Mesendoderm (in vitro differentiated cells): Measurements from ENCODE around the gene GBGT1.

Experiments used
- DNase-seq: peaks from one replicate; pipeline ENCODE4 v3.0.0; 2013
- H2AK5ac ChIP-seq: 2 replicates; pipeline ENCODE4 v1.6.1; 2013; ENCODE audit warnings: low read length, inconsistent platforms
- H2BK120ac ChIP-seq: 2 replicates; pipeline ENCODE4 v1.6.1; 2013; ENCODE audit warnings: low read depth, mild to moderate bottlenecking, low read length, moderate library complexity, mixed read lengths
- H2BK15ac ChIP-seq: replicated peaks from 2 replicates; pipeline ENCODE4 v1.6.1; 2013; ENCODE audit warnings: low read depth, mild to moderate bottlenecking, moderate library complexity
- H2BK5ac ChIP-seq: 2 replicates; pipeline ENCODE4 v1.6.1; 2013; ENCODE audit warnings: low read length, inconsistent platforms
- H3K18ac ChIP-seq: 2 replicates; pipeline ENCODE4 v1.6.1; 2013; ENCODE audit warnings: mild to moderate bottlenecking, low read length, mixed read lengths
- H3K23ac ChIP-seq: one replicate; pipeline ENCODE4 v1.6.1; 2013; ENCODE audit warnings: low read length
- H3K27ac ChIP-seq: 2 replicates; pipeline ENCODE4 v1.5.1; 2013; ENCODE audit warnings: low read depth, mild to moderate bottlenecking, inconsistent platforms, low read length, moderate library complexity
- H3K27me3 ChIP-seq: 2 replicates; pipeline ENCODE4 v1.6.1; 2013; ENCODE audit warnings: low read length, control low read depth, mild to moderate bottlenecking, inconsistent platforms; ENCODE audit not compliant: insufficient read depth, poor library complexity
- H3K36me3 ChIP-seq: 2 replicates; pipeline ENCODE4 v1.6.1; 2013; ENCODE audit warnings: low read length, inconsistent platforms; ENCODE audit not compliant: control insufficient read depth, insufficient read depth
- H3K4ac ChIP-seq: one replicate; pipeline ENCODE4 v1.6.1; 2013; ENCODE audit warnings: low read depth, mild to moderate bottlenecking, low read length, moderate library complexity
- H3K4me1 ChIP-seq: 2 replicates; pipeline ENCODE4 v1.6.1; 2013; ENCODE audit warnings: low read depth, low read length, inconsistent platforms; ENCODE audit not compliant: control insufficient read depth
- H3K4me2 ChIP-seq: 2 replicates; pipeline ENCODE4 v1.6.1; 2013; ENCODE audit warnings: low read length
- H3K4me3 ChIP-seq: 2 replicates; pipeline ENCODE4 v1.5.1; 2013; ENCODE audit warnings: mild to moderate bottlenecking, low read length
- H3K56ac ChIP-seq: one replicate; pipeline ENCODE4 v1.6.1; 2013; ENCODE audit warnings: low read length
- H3K79me1 ChIP-seq: 2 replicates; pipeline ENCODE4 v1.6.1; 2013; ENCODE audit warnings: low read length, inconsistent platforms
- H3K79me2 ChIP-seq: 2 replicates; pipeline ENCODE4 v1.6.1; 2013; ENCODE audit warnings: mild to moderate bottlenecking, low read length; ENCODE audit not compliant: control insufficient read depth, insufficient read depth
- H3K9ac ChIP-seq: 2 replicates; pipeline ENCODE4 v1.6.1; 2013; ENCODE audit warnings: low read length, inconsistent platforms
- H4K5ac ChIP-seq: one replicate; pipeline ENCODE4 v1.6.1; 2013; ENCODE audit warnings: low read length
- H4K8ac ChIP-seq: one replicate; pipeline ENCODE4 v1.6.1; 2013; ENCODE audit warnings: low read depth, mild to moderate bottlenecking, control low read depth, low read length, moderate library complexity
- WGBS: extraction: QIAGEN DNeasy Blood & Tissue Kit; methylation state at CpG from one replicate; pipeline ENCODE4 v1.1.7; 2013; ENCODE audit warnings: low lambda C conversion rate, missing lambda C conversion rate; ENCODE audit not compliant: insufficient coverage; ENCODE audit errors: extremely low coverage; 5-methylcytosine and 5-hydroxymethylcytosine counted together

The GBGT1 gene

DNA sequence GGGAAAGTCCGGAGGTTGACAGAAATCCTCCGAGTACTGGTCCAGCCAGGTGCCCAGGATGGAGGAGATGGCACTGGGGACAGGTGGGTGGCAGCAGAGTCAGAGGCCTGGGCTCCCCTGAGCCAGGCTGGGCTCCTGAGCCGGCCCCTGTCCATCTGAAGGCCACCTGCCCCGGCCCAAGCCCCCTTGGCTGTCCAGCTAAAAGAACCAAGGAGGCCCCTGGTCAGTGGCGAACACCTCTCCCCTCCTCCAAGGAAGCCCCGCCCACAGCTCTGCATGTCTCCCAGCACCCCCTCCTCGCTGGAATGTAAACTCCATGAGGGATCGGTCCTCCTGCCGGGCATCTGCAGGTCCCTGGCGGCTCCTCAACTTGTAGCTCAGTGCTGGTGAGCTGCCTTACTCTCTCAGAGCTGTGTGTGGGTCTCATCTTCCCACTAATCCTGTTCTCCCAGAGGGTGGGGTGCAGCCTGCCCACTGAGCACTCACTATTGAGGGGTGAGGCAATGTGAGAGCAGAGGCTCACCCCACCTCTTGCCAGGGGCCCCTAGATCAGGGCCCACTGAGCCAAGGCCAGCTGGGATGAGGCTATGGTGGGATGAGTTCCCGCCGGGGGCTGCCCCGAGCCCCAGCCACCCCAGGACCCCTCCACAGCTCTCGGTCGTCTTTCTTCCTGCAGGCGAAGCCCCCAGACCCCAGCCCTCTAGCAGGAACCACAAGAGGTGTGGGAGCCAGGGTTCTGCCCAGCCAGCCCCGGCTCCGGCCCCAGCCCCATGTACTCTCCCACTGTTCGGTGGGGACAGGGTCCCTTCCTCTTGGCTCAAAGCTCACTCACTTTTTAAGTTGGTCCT, 54.7 kb downstream of the GBGT1 start:
- H3K4me2 ChIP-seq, result no peak overlapping the region
- no peak overlapping the region for H3K56ac ChIP-seq
- H3K27ac ChIP-seq, result no peak overlapping the region
- H3K79me1 ChIP-seq, result no peaks in the 10 kb centered on the region
- no peak overlapping the region for H3K4ac ChIP-seq
- peaks cover 2% of the 10 kb centered on the region for H3K36me3 ChIP-seq
- no peak overlapping the region for H3K9ac ChIP-seq
- no peak overlapping the region for H3K18ac ChIP-seq
- no peak overlapping the region for H2AK5ac ChIP-seq
- no peak for DNase-seq
- H3K4me3 ChIP-seq, result no peak overlapping the region
- no peak overlapping the region for H3K23ac ChIP-seq
- no peaks in the 10 kb centered on the region for H3K27me3 ChIP-seq
- H2BK120ac ChIP-seq, result no peak overlapping the region
- H2BK15ac ChIP-seq, result no peak overlapping the region
- no peaks in the 10 kb centered on the region for H3K4me1 ChIP-seq
- no peak overlapping the region for H2BK5ac ChIP-seq
- H4K5ac ChIP-seq, result no peak overlapping the region
- no peaks in the 10 kb centered on the region for H3K79me2 ChIP-seq
- no CpG with 5 or more reads among the region's 19 CpGs for WGBS
- no peak overlapping the region for H4K8ac ChIP-seq

DNA sequence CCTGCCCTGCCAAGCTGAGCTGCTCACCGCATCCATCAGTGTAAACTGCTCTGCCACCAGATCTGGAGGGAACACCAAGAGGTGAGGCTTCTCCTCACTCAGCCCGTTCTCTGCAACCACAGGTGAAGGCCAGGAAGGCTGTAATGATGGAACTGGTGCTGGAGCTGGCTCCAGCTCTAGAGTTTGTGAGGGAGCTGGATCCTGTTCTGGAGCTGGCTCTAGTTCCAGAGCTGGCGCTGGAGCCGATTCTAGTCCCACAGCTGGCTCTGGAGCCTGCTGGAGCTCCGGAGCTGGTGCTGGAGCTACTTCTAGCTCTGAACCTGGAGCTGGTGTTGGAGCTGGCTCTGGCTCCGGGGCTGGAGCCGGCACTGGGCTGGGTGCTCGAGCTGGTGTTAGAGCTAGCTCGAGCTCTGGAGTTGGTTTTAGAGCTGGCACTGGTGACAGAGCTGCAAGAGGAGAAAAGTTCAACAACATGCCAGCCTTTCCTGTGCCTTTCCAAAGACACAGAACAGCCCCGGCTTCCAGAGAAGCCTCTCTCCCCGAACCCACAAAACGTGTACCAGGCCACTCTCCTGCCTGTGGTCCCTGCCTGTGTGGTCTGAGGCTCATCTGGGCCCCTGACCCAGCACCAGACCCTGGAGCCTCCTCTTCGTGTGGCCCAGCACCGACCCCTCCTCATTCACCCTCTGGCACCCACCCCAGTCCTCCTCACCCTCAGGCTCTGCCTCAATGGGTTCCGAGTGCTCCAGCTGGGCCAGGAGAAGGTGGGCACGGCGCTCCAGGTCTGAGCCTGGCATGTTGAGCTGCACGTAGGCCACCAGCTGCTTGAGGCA, 55.5 kb downstream of the GBGT1 start:
- H3K79me2 ChIP-seq, result no peaks in the 10 kb centered on the region
- H3K4me2 ChIP-seq, result no peak overlapping the region
- no CpG with 5 or more reads among the region's 18 CpGs for WGBS
- no peak overlapping the region for H3K27ac ChIP-seq
- H3K18ac ChIP-seq, result no peak overlapping the region
- H3K23ac ChIP-seq, result no peak overlapping the region
- no peak overlapping the region for H3K9ac ChIP-seq
- no peak for DNase-seq
- H3K4ac ChIP-seq, result no peak overlapping the region
- no peaks in the 10 kb centered on the region for H3K4me1 ChIP-seq
- no peak overlapping the region for H2BK15ac ChIP-seq
- H3K79me1 ChIP-seq, result no peaks in the 10 kb centered on the region
- no peak overlapping the region for H2BK120ac ChIP-seq
- no peak overlapping the region for H4K5ac ChIP-seq
- no peak overlapping the region for H4K8ac ChIP-seq
- H3K56ac ChIP-seq, result no peak overlapping the region
- H2BK5ac ChIP-seq, result no peak overlapping the region
- no peak overlapping the region for H2AK5ac ChIP-seq
- no peaks in the 10 kb centered on the region for H3K27me3 ChIP-seq
- H3K4me3 ChIP-seq, result no peak overlapping the region
- peaks cover 2% of the 10 kb centered on the region for H3K36me3 ChIP-seq

DNA sequence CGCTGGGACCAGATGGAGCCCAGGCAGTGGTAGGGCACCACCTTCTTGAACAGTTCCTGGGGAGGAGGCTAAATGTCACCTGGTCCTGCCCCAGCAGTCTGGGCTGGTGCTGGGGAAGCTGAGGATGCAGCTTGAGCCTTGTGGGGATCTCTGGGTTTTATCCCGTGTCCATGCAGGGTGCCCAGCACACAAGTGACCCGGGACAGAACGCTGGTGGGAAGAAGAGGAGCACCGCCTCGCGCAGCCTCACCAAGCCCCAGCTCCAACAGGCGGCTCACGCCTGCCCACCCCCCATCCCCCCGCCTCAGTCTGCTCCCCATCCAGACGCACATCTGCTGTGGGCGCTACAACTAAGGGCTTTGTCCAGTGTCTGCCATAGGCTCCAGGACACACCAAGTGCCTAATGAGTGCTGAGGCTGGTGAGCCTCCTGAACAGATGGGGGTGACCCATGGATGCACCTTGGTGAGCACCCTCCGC, 56.4 kb downstream of the GBGT1 start:
- Histone ChIP-seq H2AK5ac (no peak overlapping the region), H3K4me3 (no peak overlapping the region), H3K18ac (no peak overlapping the region), H3K27me3 (no peaks in the 10 kb centered on the region), H3K79me2 (no peaks in the 10 kb centered on the region), H3K4me2 (no peak overlapping the region), H2BK120ac (no peak overlapping the region), H2BK15ac (no peak overlapping the region), H2BK5ac (no peak overlapping the region), H3K4me1 (no peaks in the 10 kb centered on the region), H4K5ac (no peak overlapping the region), H3K4ac (no peak overlapping the region), H3K23ac (no peak overlapping the region), H3K56ac (no peak overlapping the region), H4K8ac (no peak overlapping the region), H3K79me1 (no peaks in the 10 kb centered on the region), H3K36me3 (peaks cover 2% of the 10 kb centered on the region), H3K27ac (no peak overlapping the region), H3K9ac (no peak overlapping the region)
- DNase-seq, result no peak
- no CpG with 5 or more reads among the region's 13 CpGs for WGBS

DNA sequence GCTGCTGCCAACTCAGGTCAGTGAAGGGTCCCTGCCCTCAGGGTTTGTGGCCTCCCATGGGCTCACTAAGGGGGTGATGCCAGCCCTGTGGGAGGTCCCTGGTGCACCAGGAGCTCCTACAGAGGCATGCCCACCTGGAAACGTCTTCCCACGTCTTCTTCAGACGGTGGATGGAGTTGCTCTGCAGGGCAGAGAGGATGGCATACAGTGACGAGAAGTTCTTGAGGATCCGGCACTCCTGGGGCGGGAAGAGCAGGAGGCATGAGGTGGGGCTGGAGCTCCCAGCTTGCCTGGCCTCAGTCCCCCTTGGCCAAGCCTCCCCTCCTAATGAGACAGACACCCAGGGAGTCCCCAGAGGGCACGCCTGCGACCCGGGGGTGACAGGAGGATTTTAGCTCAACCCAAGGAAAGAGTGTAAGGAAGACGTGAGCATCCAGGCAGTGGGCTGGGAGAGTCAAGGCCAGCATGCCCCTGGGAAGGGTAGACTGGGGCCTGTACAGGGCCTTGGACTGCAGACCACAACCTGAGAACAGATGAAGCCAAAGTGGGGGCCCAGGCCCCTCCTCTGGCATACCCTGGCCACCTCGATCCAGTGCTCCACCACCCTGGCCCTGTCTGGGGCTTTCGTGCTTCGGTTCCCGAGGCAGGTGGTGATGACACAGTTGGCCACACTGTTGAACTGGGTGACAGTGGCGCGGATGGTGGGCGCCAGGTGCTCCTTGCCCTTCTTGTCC, 57.0 kb downstream of the GBGT1 start:
- H3K79me1 ChIP-seq, result no peaks in the 10 kb centered on the region
- WGBS, result no CpG with 5 or more reads among the region's 17 CpGs
- no peak overlapping the region for H2BK15ac ChIP-seq
- H3K4me3 ChIP-seq, result no peak overlapping the region
- no peak overlapping the region for H4K5ac ChIP-seq
- no peaks in the 10 kb centered on the region for H3K4me1 ChIP-seq
- no peak overlapping the region for H3K4me2 ChIP-seq
- no peak overlapping the region for H3K4ac ChIP-seq
- DNase-seq, result no peak
- no peaks in the 10 kb centered on the region for H3K79me2 ChIP-seq
- H2AK5ac ChIP-seq, result no peak overlapping the region
- no peak overlapping the region for H2BK5ac ChIP-seq
- no peak overlapping the region for H2BK120ac ChIP-seq
- no peak overlapping the region for H3K23ac ChIP-seq
- H3K27me3 ChIP-seq, result no peaks in the 10 kb centered on the region
- no peak overlapping the region for H3K9ac ChIP-seq
- H3K56ac ChIP-seq, result no peak overlapping the region
- H3K36me3 ChIP-seq, result peaks cover 2% of the 10 kb centered on the region
- H3K27ac ChIP-seq, result no peak overlapping the region
- H3K18ac ChIP-seq, result no peak overlapping the region
- no peak overlapping the region for H4K8ac ChIP-seq

DNA sequence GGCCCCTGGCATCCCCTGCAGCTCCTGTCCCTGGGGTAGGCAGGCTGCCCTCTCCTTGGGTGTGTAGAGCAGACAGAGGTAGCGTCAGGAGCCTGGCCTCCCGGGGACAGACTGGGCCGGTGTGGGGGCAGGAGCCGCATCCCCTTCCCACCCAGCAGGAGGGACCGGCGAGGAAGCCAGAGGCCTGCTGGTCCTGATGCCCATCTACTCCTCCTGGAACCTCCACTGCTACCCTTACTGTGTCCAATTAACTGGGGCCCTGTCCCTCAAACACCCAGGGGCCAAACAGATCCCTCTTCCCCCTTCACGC, 58.3 kb downstream of the GBGT1 start:
- no peaks in the 10 kb centered on the region for H3K4me1 ChIP-seq
- no peak overlapping the region for H3K27ac ChIP-seq
- no peaks in the 10 kb centered on the region for H3K79me2 ChIP-seq
- no peak overlapping the region for H4K8ac ChIP-seq
- no CpG with 5 or more reads among the region's 7 CpGs for WGBS
- H3K27me3 ChIP-seq, result no peaks in the 10 kb centered on the region
- H2BK5ac ChIP-seq, result no peak overlapping the region
- no peak overlapping the region for H3K4ac ChIP-seq
- no peaks in the 10 kb centered on the region for H3K79me1 ChIP-seq
- H3K9ac ChIP-seq, result no peak overlapping the region
- H2BK15ac ChIP-seq, result no peak overlapping the region
- no peak overlapping the region for H3K56ac ChIP-seq
- no peak for DNase-seq
- no peak overlapping the region for H3K23ac ChIP-seq
- H3K4me3 ChIP-seq, result no peak overlapping the region
- H3K18ac ChIP-seq, result no peak overlapping the region
- no peak overlapping the region for H4K5ac ChIP-seq
- no peak overlapping the region for H2BK120ac ChIP-seq
- peaks cover 2% of the 10 kb centered on the region for H3K36me3 ChIP-seq
- H3K4me2 ChIP-seq, result no peak overlapping the region
- no peak overlapping the region for H2AK5ac ChIP-seq
